KMS-11 (cell line): ENCODE results near the gene UCHL3.

Experiments used
- H2AFZ ChIP-seq: fragments of 200-600 bp; sonication (generic); 2 replicates; pipeline ENCODE4 v1.6.1; 2016; ENCODE audit warnings: antibody characterized with exemption, mixed run types, low read depth
- H3K27ac ChIP-seq: fragments of 200-600 bp; sonication (generic); 2 replicates; pipeline ENCODE4 v1.6.1; 2016; ENCODE audit warnings: mild to moderate bottlenecking, mixed run types
- H3K27me3 ChIP-seq: fragments of 200-600 bp; sonication (generic); 2 replicates; pipeline ENCODE4 v1.6.1; 2017; ENCODE audit warnings: mild to moderate bottlenecking, low read depth, mixed run types, moderate library complexity; ENCODE audit not compliant: insufficient read depth
- H3K36me3 ChIP-seq: fragments of 200-600 bp; sonication (generic); 2 replicates; pipeline ENCODE4 v1.6.1; 2017; ENCODE audit warnings: mild to moderate bottlenecking, mixed run types; ENCODE audit not compliant: insufficient read depth
- H3K4me1 ChIP-seq: fragments of 200-600 bp; sonication (generic); 2 replicates; pipeline ENCODE4 v1.6.1; 2016; ENCODE audit warnings: mild to moderate bottlenecking, low read depth, mixed run types; ENCODE audit not compliant: poor library complexity, severe bottlenecking
- H3K4me2 ChIP-seq: fragments of 200-600 bp; sonication (generic); 2 replicates; pipeline ENCODE4 v1.7.0; 2016; ENCODE audit warnings: mild to moderate bottlenecking, mixed run types
- H3K4me3 ChIP-seq: fragments of 200-600 bp; sonication (generic); IDR thresholded peaks from 2 replicates; pipeline ENCODE4 v1.6.1; 2017; ENCODE audit warnings: low read depth, low read length, mixed read lengths; ENCODE audit not compliant: insufficient read depth
- H3K79me2 ChIP-seq: fragments of 200-600 bp; sonication (generic); 2 replicates; pipeline ENCODE4 v1.6.1; 2016; ENCODE audit warnings: low read depth, mixed run types; ENCODE audit not compliant: insufficient read depth
- H3K9ac ChIP-seq: fragments of 200-600 bp; sonication (generic); 2 replicates; pipeline ENCODE4 v1.6.1; 2016; ENCODE audit warnings: mild to moderate bottlenecking, mixed run types
- H4K20me1 ChIP-seq: fragments of 200-600 bp; sonication (generic); 2 replicates; pipeline ENCODE4 v1.6.1; 2016; ENCODE audit warnings: mild to moderate bottlenecking, mixed run types; ENCODE audit not compliant: insufficient read depth
- TF ChIP-seq, protein P1 (sequence below): fragments of 200-600 bp; sonication (generic); conservative IDR thresholded peaks from 2 replicates; pipeline ENCODE4 v1.6.1; 2017; ENCODE audit warnings: low read depth, mild to moderate bottlenecking, antibody characterized with exemption, low read length, moderate library complexity, mixed read lengths

Gene UCHL3

DNA sequence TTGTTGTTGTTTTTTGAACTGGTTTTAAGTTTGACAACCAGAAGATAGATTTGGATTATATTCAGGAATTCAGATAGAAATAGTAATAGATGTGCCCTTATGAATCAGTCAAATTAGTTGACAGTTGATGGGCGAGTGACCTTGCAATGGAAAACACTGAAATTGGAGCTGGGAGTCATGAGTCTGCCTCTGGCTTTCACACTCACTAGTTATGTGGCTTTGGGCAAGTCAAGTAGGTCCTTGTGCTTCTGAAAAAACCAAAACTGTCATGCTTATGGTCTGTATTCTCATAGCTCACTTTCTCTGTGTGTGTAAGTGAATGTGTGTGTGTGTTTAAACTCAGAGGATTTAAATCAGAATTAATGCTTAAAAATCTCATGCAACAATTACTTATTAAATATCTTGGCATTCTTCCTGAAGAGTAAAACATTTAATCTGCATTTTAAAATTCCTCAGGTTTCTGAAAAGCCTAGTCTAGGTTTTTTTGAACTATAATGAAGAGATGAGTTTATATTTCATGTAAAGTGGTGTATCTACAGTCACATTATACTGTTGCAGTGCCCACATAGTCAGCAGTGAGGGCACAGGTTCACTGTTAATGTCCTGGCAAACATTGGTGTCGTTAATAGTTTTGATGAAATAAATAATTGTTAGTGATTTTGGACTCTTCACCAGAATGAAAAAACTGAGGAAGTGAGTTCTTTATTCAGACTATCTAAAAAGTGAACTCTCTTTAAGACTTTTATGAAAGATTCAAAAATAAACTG lies 32.5 kb downstream of the UCHL3 start:
- H3K27ac ChIP-seq = no peak overlapping the region
- no peak overlapping the region for H2AFZ ChIP-seq
- H3K4me1 ChIP-seq = no peaks in the 10 kb centered on the region
- no peaks in the 10 kb centered on the region for H3K36me3 ChIP-seq
- no peak overlapping the region for H3K9ac ChIP-seq
- H3K79me2 ChIP-seq = no peaks in the 10 kb centered on the region
- TF ChIP-seq, protein P1, sequence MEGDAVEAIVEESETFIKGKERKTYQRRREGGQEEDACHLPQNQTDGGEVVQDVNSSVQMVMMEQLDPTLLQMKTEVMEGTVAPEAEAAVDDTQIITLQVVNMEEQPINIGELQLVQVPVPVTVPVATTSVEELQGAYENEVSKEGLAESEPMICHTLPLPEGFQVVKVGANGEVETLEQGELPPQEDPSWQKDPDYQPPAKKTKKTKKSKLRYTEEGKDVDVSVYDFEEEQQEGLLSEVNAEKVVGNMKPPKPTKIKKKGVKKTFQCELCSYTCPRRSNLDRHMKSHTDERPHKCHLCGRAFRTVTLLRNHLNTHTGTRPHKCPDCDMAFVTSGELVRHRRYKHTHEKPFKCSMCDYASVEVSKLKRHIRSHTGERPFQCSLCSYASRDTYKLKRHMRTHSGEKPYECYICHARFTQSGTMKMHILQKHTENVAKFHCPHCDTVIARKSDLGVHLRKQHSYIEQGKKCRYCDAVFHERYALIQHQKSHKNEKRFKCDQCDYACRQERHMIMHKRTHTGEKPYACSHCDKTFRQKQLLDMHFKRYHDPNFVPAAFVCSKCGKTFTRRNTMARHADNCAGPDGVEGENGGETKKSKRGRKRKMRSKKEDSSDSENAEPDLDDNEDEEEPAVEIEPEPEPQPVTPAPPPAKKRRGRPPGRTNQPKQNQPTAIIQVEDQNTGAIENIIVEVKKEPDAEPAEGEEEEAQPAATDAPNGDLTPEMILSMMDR = no peak
- H3K4me3 ChIP-seq = no peak overlapping the region
- no peak overlapping the region for H3K4me2 ChIP-seq
- H4K20me1 ChIP-seq = no peaks in the 10 kb centered on the region
- H3K27me3 ChIP-seq = no peaks in the 10 kb centered on the region

DNA sequence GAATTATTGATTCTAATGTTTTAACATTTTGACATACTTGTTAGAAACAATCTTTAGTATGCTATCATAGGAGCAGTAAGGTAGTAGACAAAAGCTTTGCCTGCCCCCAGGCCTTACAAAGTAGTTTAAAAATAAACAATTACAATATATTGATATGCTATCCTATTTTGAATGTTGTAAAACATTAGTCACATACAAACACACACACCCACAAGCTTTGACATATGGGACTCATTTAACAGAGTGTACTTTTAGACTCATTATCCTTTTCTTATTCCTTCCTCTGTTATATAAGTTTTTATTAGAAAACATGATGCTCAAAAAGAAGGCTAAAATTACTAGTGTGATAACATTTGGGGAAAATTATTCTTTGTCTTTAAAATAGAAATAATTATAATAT lies 33.5 kb downstream of the UCHL3 start:
- H2AFZ ChIP-seq = no peak overlapping the region
- H3K4me2 ChIP-seq = no peak overlapping the region
- TF ChIP-seq, protein P1 = no peak
- no peaks in the 10 kb centered on the region for H3K36me3 ChIP-seq
- no peak overlapping the region for H3K9ac ChIP-seq
- H3K79me2 ChIP-seq = no peaks in the 10 kb centered on the region
- no peaks in the 10 kb centered on the region for H4K20me1 ChIP-seq
- H3K27me3 ChIP-seq = no peaks in the 10 kb centered on the region
- no peak overlapping the region for H3K27ac ChIP-seq
- H3K4me1 ChIP-seq = no peaks in the 10 kb centered on the region
- H3K4me3 ChIP-seq = no peak overlapping the region

- TF ChIP-seq, protein P1 = no peak
- H3K36me3 ChIP-seq = no peaks in the 10 kb centered on the region
Measured at GRCh38 chr13:75585153-75585552, 35.6 kb downstream of the UCHL3 start.

GRCh38 chr13:75587679-75588078 lies 38.1 kb downstream of the UCHL3 start:
- H2AFZ ChIP-seq = no peak overlapping the region
- no peak overlapping the region for H3K27ac ChIP-seq
- H3K4me2 ChIP-seq = no peak overlapping the region
- TF ChIP-seq, protein P1 = no peak
- no peaks in the 10 kb centered on the region for H4K20me1 ChIP-seq
- H3K9ac ChIP-seq = no peak overlapping the region
- H3K4me3 ChIP-seq = no peak overlapping the region
- H3K79me2 ChIP-seq = no peaks in the 10 kb centered on the region
- no peaks in the 10 kb centered on the region for H3K36me3 ChIP-seq
- no peaks in the 10 kb centered on the region for H3K4me1 ChIP-seq
- H3K27me3 ChIP-seq = no peaks in the 10 kb centered on the region

More at GRCh38 chr13:75585153-75585552, 35.6 kb downstream of the UCHL3 start:
- Histone ChIP-seq H3K27ac (no peak overlapping the region), H2AFZ (no peak overlapping the region), H3K4me2 (no peak overlapping the region), H3K4me1 (no peaks in the 10 kb centered on the region), H3K27me3 (no peaks in the 10 kb centered on the region), H3K9ac (no peak overlapping the region), H3K4me3 (no peak overlapping the region), H3K79me2 (no peaks in the 10 kb centered on the region), H4K20me1 (no peaks in the 10 kb centered on the region)
